Neural progenitor cell (in vitro differentiated cells): Measurements from ENCODE around the gene CHKA.

Source experiments
- EZH2phosphoT487 ChIP-seq: fragments of 200-600 bp; sonication (generic); IDR thresholded peaks from 2 replicates; pipeline ENCODE4 v1.6.1; 2017; ENCODE audit warnings: antibody characterized with exemption
- TF ChIP-seq, protein P1 (sequence below): fragments of 200-600 bp; sonication (generic); IDR thresholded peaks from 2 replicates; pipeline ENCODE4 v1.5.1; 2017; ENCODE audit warnings: antibody characterized with exemption, mild to moderate bottlenecking

DNA sequence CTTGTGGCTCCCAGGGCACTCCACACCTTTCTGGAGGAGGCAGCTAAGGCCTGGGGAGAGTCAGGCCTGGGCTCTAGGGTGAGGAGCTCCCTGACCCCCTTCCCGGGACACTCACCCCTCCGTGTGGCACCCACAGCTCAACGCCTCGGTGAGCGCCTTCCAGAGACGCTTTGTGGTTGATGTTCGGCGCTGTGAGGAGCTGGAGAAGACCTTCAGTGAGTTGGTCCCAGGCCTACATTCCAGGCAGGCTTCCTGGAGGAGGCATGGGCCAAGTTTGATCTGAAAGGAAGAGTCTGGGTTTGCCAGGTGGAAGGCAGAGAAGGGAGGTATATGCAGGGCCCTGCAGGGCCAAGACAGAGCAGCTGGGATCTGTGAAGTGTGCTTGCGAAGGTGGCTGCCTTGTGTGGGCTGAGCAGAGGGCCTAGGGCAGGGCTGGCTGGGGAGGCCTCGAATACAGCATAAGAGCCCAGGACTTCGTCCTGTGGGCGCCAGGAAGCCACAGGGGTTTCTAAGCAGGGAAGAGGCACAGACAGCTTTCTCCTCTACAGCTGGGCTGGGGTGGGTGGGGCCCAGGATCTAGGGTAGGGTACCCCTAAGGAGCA, 79.5 kb downstream of the CHKA start:
- TF ChIP-seq, protein P1, sequence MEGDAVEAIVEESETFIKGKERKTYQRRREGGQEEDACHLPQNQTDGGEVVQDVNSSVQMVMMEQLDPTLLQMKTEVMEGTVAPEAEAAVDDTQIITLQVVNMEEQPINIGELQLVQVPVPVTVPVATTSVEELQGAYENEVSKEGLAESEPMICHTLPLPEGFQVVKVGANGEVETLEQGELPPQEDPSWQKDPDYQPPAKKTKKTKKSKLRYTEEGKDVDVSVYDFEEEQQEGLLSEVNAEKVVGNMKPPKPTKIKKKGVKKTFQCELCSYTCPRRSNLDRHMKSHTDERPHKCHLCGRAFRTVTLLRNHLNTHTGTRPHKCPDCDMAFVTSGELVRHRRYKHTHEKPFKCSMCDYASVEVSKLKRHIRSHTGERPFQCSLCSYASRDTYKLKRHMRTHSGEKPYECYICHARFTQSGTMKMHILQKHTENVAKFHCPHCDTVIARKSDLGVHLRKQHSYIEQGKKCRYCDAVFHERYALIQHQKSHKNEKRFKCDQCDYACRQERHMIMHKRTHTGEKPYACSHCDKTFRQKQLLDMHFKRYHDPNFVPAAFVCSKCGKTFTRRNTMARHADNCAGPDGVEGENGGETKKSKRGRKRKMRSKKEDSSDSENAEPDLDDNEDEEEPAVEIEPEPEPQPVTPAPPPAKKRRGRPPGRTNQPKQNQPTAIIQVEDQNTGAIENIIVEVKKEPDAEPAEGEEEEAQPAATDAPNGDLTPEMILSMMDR, result no peak
- TF ChIP-seq EZH2phosphoT487, result no peak
